ENCODE results near the gene HSPA1B. TPM values are rescaled to one million over a fixed set of nuclear protein-coding genes. Genes with fewer than 3 reads are reported as not detected.
"Not testable (repeated sequence)": the region's sequence is repeated elsewhere in the genome, so short reads cannot be mapped to it uniquely, and the experiment has no call there.

Gene HSPA1B
- total RNA-seq, 2 experiments from 2014 or later, result 49.0 to 55.7 TPM

- POLR2A ChIA-PET, result interaction anchor here (1.0 kb wide), 1 partner anchor 23 kb away, joined by 3 read pairs; no protein-coding TSS in a partner anchor
- no peaks in the 10 kb centered on the region for H3K36me3 Mint-ChIP-seq
- no peak overlapping the region for H3K27ac Mint-ChIP-seq
- no peak for ATAC-seq (ENCODE audit: low read depth)
- no peak overlapping the region for H3K4me3 Mint-ChIP-seq
- no peaks in the 10 kb centered on the region for H3K27me3 Mint-ChIP-seq
- no peaks in the 10 kb centered on the region for H3K9me3 Mint-ChIP-seq
- peaks cover 13% of the 10 kb centered on the region for H3K4me1 Mint-ChIP-seq
- DNase-seq, result no peak
These were observed 32.4 kb downstream of the HSPA1B start for GRCh38 chr6:31859923-31860322.

- DNase-seq (no peak), ATAC-seq (ENCODE audit: low read depth) (no peak)
- Mint-ChIP-seq H3K9me3 (no peaks in the 10 kb centered on the region), H3K4me3 (no peak overlapping the region), H3K27ac (no peak overlapping the region), H3K4me1 (peaks cover 13% of the 10 kb centered on the region), H3K36me3 (no peaks in the 10 kb centered on the region), H3K27me3 (no peaks in the 10 kb centered on the region)
- POLR2A ChIA-PET, result no interaction called here
These were observed 32.8 kb downstream of the HSPA1B start for GRCh38 chr6:31860349-31860748.

GRCh38 chr6:31861150-31861549 lies 33.6 kb downstream of the HSPA1B start:
- no peaks in the 10 kb centered on the region for H3K9me3 Mint-ChIP-seq
- H3K36me3 Mint-ChIP-seq, result no peaks in the 10 kb centered on the region
- no peak for ATAC-seq (ENCODE audit: low read depth)
- H3K27me3 Mint-ChIP-seq, result peaks cover 4% of the 10 kb centered on the region
- no peak for DNase-seq
- H3K27ac Mint-ChIP-seq, result no peak overlapping the region
- H3K4me3 Mint-ChIP-seq, result no peak overlapping the region
- H3K4me1 Mint-ChIP-seq, result peaks cover 13% of the 10 kb centered on the region
- POLR2A ChIA-PET, result no interaction called here

GRCh38 chr6:31861919-31862343 lies 34.4 kb downstream of the HSPA1B start:
- Mint-ChIP-seq H3K4me1 (peaks cover 13% of the 10 kb centered on the region), H3K27ac (peak overlapping the region; percentile 86), H3K36me3 (no peaks in the 10 kb centered on the region), H3K9me3 (no peaks in the 10 kb centered on the region), H3K27me3 (peaks cover 4% of the 10 kb centered on the region), H3K4me3 (peak overlapping the region; percentile 97)
- ATAC-seq (ENCODE audit: low read depth), result no peak
- no peak for DNase-seq
- POLR2A ChIA-PET, result interaction anchor here (1.1 to 2.2 kb wide), 3 partner anchors 26 to 367 kb away, joined by 3 to 30 read pairs (median 5); partner anchors contain the start of gene GPANK1

GRCh38 chr6:31862344-31863235 lies 35.1 kb downstream of the HSPA1B start, which contains the start of gene NEU1:
TSS of gene NEU1 (minus strand) at chr6:31862821. CDS start at chr6:31862776, 45 bp downstream.
- peak; percentile 96 for ATAC-seq (ENCODE audit: low read depth)
- Mint-ChIP-seq H3K4me1 (peaks cover 13% of the 10 kb centered on the region), H3K36me3 (no peaks in the 10 kb centered on the region), H3K9me3 (no peaks in the 10 kb centered on the region), H3K4me3 (peak within 1 kb of the TSS; percentile 97), H3K27ac (peak within 1 kb of the TSS; percentile 86), H3K27me3 (peaks cover 4% of the 10 kb centered on the region)
- POLR2A ChIA-PET, result interaction anchor here (0.7 to 2.6 kb wide), 17 partner anchors 14 to 1109 kb away, joined by 3 to 30 read pairs (median 4); partner anchors contain the start of genes ABHD16A, EHMT2, FKBPL and GPANK1
- DNase-seq, result peak; percentile 95

GRCh38 chr6:31864123-31864562 lies 36.6 kb downstream of the HSPA1B start:
- peaks cover 13% of the 10 kb centered on the region for H3K4me1 Mint-ChIP-seq
- H3K9me3 Mint-ChIP-seq; H3K36me3 Mint-ChIP-seq; ATAC-seq (ENCODE audit: low read depth); H3K27me3 Mint-ChIP-seq: not testable (repeated sequence)
- H3K4me3 Mint-ChIP-seq, result peak overlapping the region; percentile 97
- H3K27ac Mint-ChIP-seq, result peak overlapping the region; percentile 86
- peak; percentile 41 for DNase-seq
- POLR2A ChIA-PET, result interaction anchor here (0.6 to 2.6 kb wide), 9 partner anchors 21 to 347 kb away, joined by 3 to 30 read pairs (median 5); partner anchors contain the start of genes BAG6, C6orf47, EHMT2 and MSH5

- H3K36me3 Mint-ChIP-seq, result no peaks in the 10 kb centered on the region
- DNase-seq (no peak), ATAC-seq (ENCODE audit: low read depth) (no peak)
- POLR2A ChIA-PET, result interaction anchor here (0.6 to 2.6 kb wide), 4 partner anchors 20 to 212 kb away, joined by 3 to 13 read pairs (median 4); partner anchors contain the start of genes BAG6 and EHMT2
- H3K27ac Mint-ChIP-seq, result no peak overlapping the region
- no peak overlapping the region for H3K4me3 Mint-ChIP-seq
- no peaks in the 10 kb centered on the region for H3K9me3 Mint-ChIP-seq
- H3K27me3 Mint-ChIP-seq, result peaks cover 4% of the 10 kb centered on the region
- H3K4me1 Mint-ChIP-seq, result peaks cover 13% of the 10 kb centered on the region
These were observed 37.3 kb downstream of the HSPA1B start for GRCh38 chr6:31864818-31865204.

- POLR2A ChIA-PET, result interaction anchor here (0.6 to 1.1 kb wide), 3 partner anchors 20 to 1502 kb away, joined by 4 to 9 read pairs (median 5); no protein-coding TSS in a partner anchor
- Mint-ChIP-seq H3K27me3 (peaks cover 4% of the 10 kb centered on the region), H3K27ac (no peak overlapping the region), H3K9me3 (no peaks in the 10 kb centered on the region), H3K4me1 (peaks cover 13% of the 10 kb centered on the region), H3K36me3 (no peaks in the 10 kb centered on the region), H3K4me3 (no peak overlapping the region)
- no peak for DNase-seq
- ATAC-seq (ENCODE audit: low read depth), result no peak
These were observed 37.9 kb downstream of the HSPA1B start for GRCh38 chr6:31865205-31866118.

GRCh38 chr6:31868658-31868971 lies 41.1 kb downstream of the HSPA1B start:
- H3K4me1 Mint-ChIP-seq; H3K36me3 Mint-ChIP-seq; POLR2A ChIA-PET; H3K27ac Mint-ChIP-seq; DNase-seq; H3K9me3 Mint-ChIP-seq; H3K27me3 Mint-ChIP-seq; ATAC-seq (ENCODE audit: low read depth); H3K4me3 Mint-ChIP-seq: not testable (repeated sequence)

- POLR2A ChIA-PET, result no interaction called here
- H3K27me3 Mint-ChIP-seq, result peaks cover 10% of the 10 kb centered on the region
- DNase-seq (no peak), ATAC-seq (ENCODE audit: low read depth) (no peak)
- H3K4me1 Mint-ChIP-seq, result peaks cover 5% of the 10 kb centered on the region
- H3K36me3 Mint-ChIP-seq, result no peaks in the 10 kb centered on the region
- no peak overlapping the region for H3K4me3 Mint-ChIP-seq
- H3K27ac Mint-ChIP-seq, result no peak overlapping the region
- H3K9me3 Mint-ChIP-seq, result no peaks in the 10 kb centered on the region
These were observed 41.8 kb downstream of the HSPA1B start for GRCh38 chr6:31869343-31869742.

- Mint-ChIP-seq H3K27me3 (peaks cover 10% of the 10 kb centered on the region), H3K9me3 (no peaks in the 10 kb centered on the region), H3K4me1 (peaks cover 5% of the 10 kb centered on the region), H3K4me3 (no peak overlapping the region), H3K36me3 (no peaks in the 10 kb centered on the region), H3K27ac (no peak overlapping the region)
- ATAC-seq (ENCODE audit: low read depth) (no peak), DNase-seq (no peak)
- POLR2A ChIA-PET, result no interaction called here
These were observed 42.9 kb downstream of the HSPA1B start for GRCh38 chr6:31870385-31870921.

GRCh38 chr6:31871046-31871659 lies 43.6 kb downstream of the HSPA1B start:
- Mint-ChIP-seq H3K4me1 (peaks cover 8% of the 10 kb centered on the region), H3K36me3 (no peaks in the 10 kb centered on the region), H3K27ac (no peak overlapping the region), H3K4me3 (no peak overlapping the region), H3K9me3 (no peaks in the 10 kb centered on the region), H3K27me3 (peaks cover 6% of the 10 kb centered on the region)
- no peak for DNase-seq
- ATAC-seq (ENCODE audit: low read depth), result no peak
- POLR2A ChIA-PET, result no interaction called here

Measured in activated naive CD8-positive, alpha-beta T cell treated with anti-CD3 and anti-CD28 coated beads, Interleukin-2, amount 10 ng/mL, durations not matched to agents 7 days and 5 days (primary cell).